ENCODE results near the gene KANK3. TPM values are rescaled to one million over a fixed set of nuclear protein-coding genes. Genes with fewer than 3 reads are reported as not detected.

KANK3 gene
- total RNA-seq, 4 donors from 2014 or later = 7.1 to 16.0 (median 13.7) TPM

DNA sequence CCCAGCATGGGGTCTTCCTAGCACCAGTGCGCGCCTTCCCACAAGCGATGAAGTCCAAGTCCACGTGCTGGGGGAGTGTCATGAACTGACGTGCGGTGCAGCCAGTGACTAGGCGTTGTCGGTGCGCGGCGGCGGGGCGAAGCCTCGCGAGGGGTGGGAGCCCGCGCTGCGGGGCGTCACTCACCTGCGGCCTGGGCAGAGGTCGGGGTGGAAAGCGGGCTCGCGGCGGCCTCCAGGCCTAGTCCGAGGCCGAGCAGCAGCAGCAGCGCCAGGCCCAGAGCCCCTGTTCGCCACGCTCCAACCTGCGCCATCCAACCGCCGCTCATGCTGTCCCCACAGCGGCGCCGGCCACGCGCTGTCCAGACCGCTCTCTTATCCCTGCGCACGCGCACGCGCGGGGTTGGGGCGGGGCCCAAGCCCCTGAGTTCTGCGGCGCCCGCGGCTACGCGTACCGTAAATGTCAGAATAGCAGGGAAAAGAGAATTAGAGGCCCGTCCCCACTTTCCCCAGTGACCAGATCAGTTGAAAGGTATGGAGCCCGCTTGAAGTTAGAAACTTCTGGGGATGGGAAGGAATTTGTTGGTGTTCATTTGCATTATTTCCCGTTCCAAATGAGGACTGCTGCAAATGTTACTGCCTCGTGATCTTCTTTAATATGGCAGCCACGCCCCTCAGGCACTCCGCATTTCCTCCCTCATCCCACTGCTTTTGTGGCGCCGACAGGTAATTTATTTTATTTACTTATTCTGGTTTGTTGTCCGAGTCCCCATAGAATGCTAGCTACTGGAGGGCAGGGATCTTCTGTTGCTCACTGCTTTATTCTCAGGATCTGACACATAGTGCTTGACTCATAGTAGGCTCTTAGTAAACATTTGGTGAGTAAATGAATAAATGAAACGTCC, 34.8 kb downstream of the KANK3 start, which contains the start of gene CD320:
Gene CD320 (minus strand): TSS at position 394 of the 902 bp plus-strand sequence. CDS start 68 bp downstream, at position 326.
- TF ChIP-seq CTCF (IDR thresholded peaks at IDR 0.05 in 4 of 5, conservative IDR thresholded peaks at IDR 0.05 in 1 of 5) (peak in 1 of 5 experiments; percentile 14), POLR2A (IDR thresholded peaks at IDR 0.05) (peak; percentile 72 to 75)
- Histone ChIP-seq H3K27me3 (no peaks in the 10 kb centered on the region), H3K4me3 (peak within 1 kb of the TSS; percentile 62 to 76 (median 66)), H3K9me3 (no peaks in the 10 kb centered on the region), H3K27ac (peak within 1 kb of the TSS; percentile 81 to 93 (median 84)), H3K36me3 (peaks cover 0 to 5% of the 10 kb centered on the region in 2 donors), H3K4me1 (peaks cover 27 to 31% of the 10 kb centered on the region in 2 donors)
- in situ Hi-C loops (cut with MboI; ENCODE audit: low sequenced_read_pairs in 4 of 4) (no loop called here), intact Hi-C loops (cut with DNase I; ENCODE audit: low total_unique reads) (loop anchor here (1.0 to 5.0 kb wide), 2 partner anchors 13 to 204 kb away; partner anchors contain the start of genes NDUFA7, RPS28 and ZNF414)
- ATAC-seq = peak; percentile 92 to 93
- peak; percentile 74 to 84 for DNase-seq

DNA sequence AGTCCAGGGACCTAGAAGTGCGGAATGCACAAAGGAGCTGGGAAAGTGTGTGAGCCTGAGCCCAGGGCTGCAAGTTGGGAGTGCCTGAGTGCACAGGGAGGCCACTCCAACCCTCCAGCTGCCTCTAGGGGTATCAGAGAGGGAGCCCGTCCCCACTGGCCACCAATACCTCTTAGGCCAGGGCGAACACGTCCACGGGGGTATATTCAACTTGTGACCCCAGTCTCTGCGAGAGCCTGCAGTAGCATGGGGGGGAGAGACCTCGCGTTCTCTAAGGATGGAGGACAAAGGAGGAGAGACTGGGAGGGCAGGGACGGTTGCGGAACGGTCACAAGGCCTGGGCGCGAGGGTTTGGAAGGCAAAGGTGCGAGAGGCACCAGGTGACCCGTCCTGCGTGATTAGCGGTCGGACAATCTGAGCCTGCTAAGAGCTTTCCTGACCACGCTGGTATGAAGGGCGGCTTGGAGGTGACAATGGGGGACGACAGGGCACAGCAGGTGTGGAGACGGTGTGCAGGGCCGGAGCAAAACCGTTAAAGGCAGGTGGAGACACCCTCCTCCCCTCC, 35.6 kb downstream of the KANK3 start:
- TF ChIP-seq CTCF (IDR thresholded peaks at IDR 0.05 in 4 of 5, conservative IDR thresholded peaks at IDR 0.05 in 1 of 5) = no peak
- no peak for TF ChIP-seq POLR2A (IDR thresholded peaks at IDR 0.05)
- DNase-seq (peak in 1 of 2 donors; percentile 24), ATAC-seq (peak in 1 of 2 donors; percentile 27)
- Histone ChIP-seq H3K27me3 (no peaks in the 10 kb centered on the region), H3K27ac (peak overlapping the region; percentile 81 to 93 (median 84)), H3K9me3 (no peaks in the 10 kb centered on the region), H3K36me3 (peaks cover 0 to 5% of the 10 kb centered on the region in 2 donors), H3K4me1 (peaks cover 27 to 30% of the 10 kb centered on the region in 2 donors), H3K4me3 (peak overlapping the region; percentile 62 to 76 (median 66))
- intact Hi-C loops (cut with DNase I; ENCODE audit: low total_unique reads) = loop anchor here (5.0 kb wide), 1 partner anchor 205 kb away; the partner anchor contains the start of gene ZNF414
- in situ Hi-C loops (cut with MboI; ENCODE audit: low sequenced_read_pairs in 4 of 4) = no loop called here

- ATAC-seq (no peak), DNase-seq (peak in 1 of 2 donors; percentile 11)
- intact Hi-C loops (cut with DNase I; ENCODE audit: low total_unique reads) (loop anchor here (5.0 kb wide), 1 partner anchor 206 kb away; the partner anchor contains the start of gene ZNF414), in situ Hi-C loops (cut with MboI; ENCODE audit: low sequenced_read_pairs in 4 of 4) (no loop called here)
- H3K4me1 ChIP-seq = peaks cover 19 to 20% of the 10 kb centered on the region in 2 donors
- H3K27me3 ChIP-seq = no peaks in the 10 kb centered on the region
- no peaks in the 10 kb centered on the region for H3K9me3 ChIP-seq
- peaks cover 0 to 10% of the 10 kb centered on the region in 2 donors for H3K36me3 ChIP-seq
- H3K27ac ChIP-seq = peak overlapping the region in 3 of 4 donors; percentile 35 to 93 (median 82)
- TF ChIP-seq CTCF (IDR thresholded peaks at IDR 0.05 in 4 of 5, conservative IDR thresholded peaks at IDR 0.05 in 1 of 5) (no peak), POLR2A (IDR thresholded peaks at IDR 0.05) (no peak)
- peak overlapping the region in 2 of 4 donors; percentile 62 to 63 for H3K4me3 ChIP-seq
These were observed 36.6 kb downstream of the KANK3 start for GRCh38 chr19:8306235-8307054.

- peak in 1 of 2 donors; percentile 6 for DNase-seq
- Histone ChIP-seq H3K4me1 (peaks cover 17 to 19% of the 10 kb centered on the region in 2 donors), H3K4me3 (no peak overlapping the region), H3K9me3 (no peaks in the 10 kb centered on the region), H3K36me3 (peaks cover 0 to 10% of the 10 kb centered on the region in 2 donors), H3K27ac (peak overlapping the region in 2 of 4 donors; percentile 82 to 93), H3K27me3 (no peaks in the 10 kb centered on the region)
- no peak for TF ChIP-seq CTCF (IDR thresholded peaks at IDR 0.05 in 4 of 5, conservative IDR thresholded peaks at IDR 0.05 in 1 of 5)
- TF ChIP-seq POLR2A (IDR thresholded peaks at IDR 0.05) = no peak
- intact Hi-C loops (cut with DNase I; ENCODE audit: low total_unique reads) = loop anchor here (5.0 kb wide), 1 partner anchor 207 kb away; the partner anchor contains the start of gene ZNF414
- ATAC-seq = no peak
- in situ Hi-C loops (cut with MboI; ENCODE audit: low sequenced_read_pairs in 4 of 4) = no loop called here
These were observed 37.3 kb downstream of the KANK3 start for GRCh38 chr19:8305798-8306197.
